Esophagus (tissue), 2 donors: Measurements from ENCODE around the gene HYLS1. TPM values are rescaled to one million over a fixed set of nuclear protein-coding genes. Genes with fewer than 3 reads are reported as not detected.
A peak's percentile ranks its signal among the peaks of the same experiment; 100 is the strongest.
"Not testable (repeated sequence)": the region's sequence is repeated elsewhere in the genome, so short reads cannot be mapped to it uniquely, and the experiment has no call there.

Experiments used
- H3K27ac ChIP-seq, 2 donors: one replicate each; pipeline ENCODE4 v1.5.1; 2013; ENCODE audit warnings: low read depth in 2 of 2, mild to moderate bottlenecking in 2 of 2, inconsistent platforms in 1 of 2, low read length in 1 of 2, moderate library complexity in 1 of 2
- H3K27me3 ChIP-seq, 2 donors: one replicate each; pipeline ENCODE4 v1.6.1; 2013; ENCODE audit warnings: low read length in 2 of 2, control low read depth in 1 of 2, mild to moderate bottlenecking in 1 of 2; ENCODE audit not compliant: insufficient read depth in 2 of 2, control insufficient read depth in 1 of 2
- H3K36me3 ChIP-seq, 2 donors: one replicate each; pipeline ENCODE4 v1.6.1; 2013; ENCODE audit warnings: low read length in 1 of 2; ENCODE audit not compliant: control insufficient read depth in 2 of 2, insufficient read depth in 2 of 2
- H3K4me1 ChIP-seq, 2 donors: one replicate each; pipeline ENCODE4 v1.6.1; 2013; ENCODE audit warnings: low read length in 1 of 2; ENCODE audit not compliant: control insufficient read depth in 2 of 2, insufficient read depth in 2 of 2
- H3K4me3 ChIP-seq, 2 donors: one replicate each; pipeline ENCODE4 v1.5.1; 2013; ENCODE audit warnings: low read length in 2 of 2, mild to moderate bottlenecking in 2 of 2, low read depth in 1 of 2, moderate library complexity in 1 of 2
- H3K9me3 ChIP-seq, 2 donors: one replicate each; pipeline ENCODE4 v1.6.1; 2013; ENCODE audit warnings: mild to moderate bottlenecking in 2 of 2, low read depth in 1 of 2, low read length in 1 of 2, moderate library complexity in 1 of 2; ENCODE audit not compliant: control insufficient read depth in 2 of 2, insufficient read depth in 1 of 2
- WGBS, 2 donors: extraction: QIAGEN DNeasy Blood & Tissue Kit; methylation state at CpG; one replicate each; pipeline ENCODE4 v1.1.7; 2013; 5-methylcytosine and 5-hydroxymethylcytosine counted together
- polyA plus RNA-seq, 2 donors: library from polyadenylated mRNA; stranded (reverse); fragments of 200-250 nt; gene quantifications; one replicate each; pipeline ENCODE4 v1.2.3, GENCODE V29; 2013
- donor health status: healthy with polysubstance abuse.
- donor health status: Bipolar disorder and iron deficiency.

Gene HYLS1
- polyA plus RNA-seq, 2 donors = 3.7 to 4.1 TPM

GRCh38 chr11:125902277-125902926 is 14.9 kb downstream of the HYLS1 start:
- Histone ChIP-seq H3K36me3 (no peaks in the 10 kb centered on the region), H3K27me3 (peaks cover 0 to 3% of the 10 kb centered on the region in 2 donors), H3K9me3 (no peaks in the 10 kb centered on the region), H3K4me3 (peak overlapping the region; percentile 72 to 87), H3K27ac (peak overlapping the region; percentile 56 to 81), H3K4me1 (peaks cover 4% of the 10 kb centered on the region in 2 donors)
- 50 to 53% methylated on average over 20 of the region's 20 CpGs for WGBS, 2 donors

GRCh38 chr11:125902927-125903710 is 15.7 kb downstream of the HYLS1 start, which contains the start of gene PUS3:
Gene PUS3 (minus strand): TSS chr11:125903206. CDS start chr11:125896284, 6,922 bp downstream.
- Histone ChIP-seq H3K27ac (peak within 1 kb of the TSS; percentile 56 to 81), H3K36me3 (no peaks in the 10 kb centered on the region), H3K27me3 (peaks cover 0 to 3% of the 10 kb centered on the region in 2 donors), H3K9me3 (no peaks in the 10 kb centered on the region), H3K4me1 (peaks cover 4% of the 10 kb centered on the region in 2 donors), H3K4me3 (peak within 1 kb of the TSS; percentile 72 to 87)
- WGBS, 2 donors = 2 to 3% methylated on average over 31 of the region's 31 CpGs

- Histone ChIP-seq H3K4me3 (peak within 1 kb of the TSS; percentile 25 to 87), H3K4me1 (peaks cover 4% of the 10 kb centered on the region in 2 donors), H3K27me3 (peaks cover 0 to 3% of the 10 kb centered on the region in 2 donors), H3K36me3 (no peaks in the 10 kb centered on the region), H3K9me3 (no peaks in the 10 kb centered on the region), H3K27ac (no peak within 1 kb of the TSS)
- 4 to 6% methylated on average over 67 to 81 of the region's 81 CpGs for WGBS, 2 donors
Observed at GRCh38 chr11:125903711-125904659, 16.5 kb downstream of the HYLS1 start, which contains the start of gene DDX25. Gene DDX25 (plus strand): TSS chr11:125904508. CDS start chr11:125904518, 10 bp downstream.

- WGBS, 2 donors = 57 to 58% methylated on average over 11 of the region's 11 CpGs
- H3K36me3 ChIP-seq = no peaks in the 10 kb centered on the region
- peaks cover 4% of the 10 kb centered on the region in 2 donors for H3K4me1 ChIP-seq
- peak overlapping the region; percentile 25 to 87 for H3K4me3 ChIP-seq
- H3K27ac ChIP-seq = no peak overlapping the region
- H3K9me3 ChIP-seq = no peaks in the 10 kb centered on the region
- peaks cover 0 to 3% of the 10 kb centered on the region in 2 donors for H3K27me3 ChIP-seq
Observed at GRCh38 chr11:125904678-125905077, 17.2 kb downstream of the HYLS1 start.

- no peaks in the 10 kb centered on the region for H3K4me1 ChIP-seq
- no peaks in the 10 kb centered on the region for H3K36me3 ChIP-seq
- no peaks in the 10 kb centered on the region for H3K27me3 ChIP-seq
- H3K27ac ChIP-seq = no peak overlapping the region
- H3K4me3 ChIP-seq = no peak overlapping the region
- no peaks in the 10 kb centered on the region for H3K9me3 ChIP-seq
- 75 to 77% methylated on average over 8 of the region's 8 CpGs for WGBS, 2 donors
Observed at GRCh38 chr11:125910226-125910849, 22.9 kb downstream of the HYLS1 start.

GRCh38 chr11:125914601-125915000 is 27.1 kb downstream of the HYLS1 start:
- not testable (repeated sequence) for H3K36me3 ChIP-seq, H3K4me1 ChIP-seq, H3K9me3 ChIP-seq, H3K4me3 ChIP-seq, H3K27ac ChIP-seq, H3K27me3 ChIP-seq
- 79 to 86% methylated on average over 3 of the region's 3 CpGs for WGBS, 2 donors

- WGBS, 2 donors = 71 to 80% methylated on average over 12 of the region's 12 CpGs
- Histone ChIP-seq H3K36me3 (no peaks in the 10 kb centered on the region), H3K4me3 (no peak overlapping the region), H3K9me3 (no peaks in the 10 kb centered on the region), H3K4me1 (no peaks in the 10 kb centered on the region), H3K27ac (no peak overlapping the region), H3K27me3 (no peaks in the 10 kb centered on the region)
Observed at GRCh38 chr11:125916683-125917347, 29.3 kb downstream of the HYLS1 start.

GRCh38 chr11:125918140-125918840 is 30.8 kb downstream of the HYLS1 start:
- WGBS, 2 donors = 80 to 85% methylated on average over 13 of the region's 13 CpGs
- no peaks in the 10 kb centered on the region for H3K27me3 ChIP-seq
- no peaks in the 10 kb centered on the region for H3K4me1 ChIP-seq
- no peaks in the 10 kb centered on the region for H3K9me3 ChIP-seq
- no peaks in the 10 kb centered on the region for H3K36me3 ChIP-seq
- H3K4me3 ChIP-seq = no peak overlapping the region
- no peak overlapping the region for H3K27ac ChIP-seq
